ENCODE results near the gene SNX25. TPM values are rescaled to one million over a fixed set of nuclear protein-coding genes. Genes with fewer than 3 reads are reported as not detected.

Gene SNX25
- total and polyA plus RNA-seq, 12 donors = 4.4 to 12.6 (median 9.2) TPM

DNA sequence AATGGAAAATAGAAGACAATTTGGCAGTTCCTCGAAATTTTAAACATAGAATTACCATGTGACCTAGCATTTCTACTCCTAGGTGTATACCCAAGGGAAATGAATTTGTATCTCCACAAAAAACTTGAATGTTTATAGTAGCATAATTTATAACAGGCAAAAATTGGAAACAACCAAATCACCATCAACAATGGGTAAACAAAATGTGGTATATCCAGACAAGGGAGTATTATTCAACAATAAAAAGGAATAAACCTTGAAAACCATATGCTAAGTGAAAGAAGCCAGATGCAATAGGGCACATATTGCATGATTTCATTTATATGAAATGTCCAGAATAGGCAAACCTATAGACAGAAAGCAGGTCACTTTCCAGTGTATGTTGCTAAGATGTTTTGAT is 83.8 kb downstream of the SNX25 start:
- DNase-seq (no peak), ATAC-seq (no peak)
- Histone ChIP-seq H3K27ac (no peak overlapping the region), H3K4me1 (peaks cover 0 to 6% (median 0%) of the 10 kb centered on the region in 9 donors), H3K4me3 (no peak overlapping the region), H3K36me3 (peaks cover 0 to 57% (median 6%) of the 10 kb centered on the region in 9 donors), H3K27me3 (no peaks in the 10 kb centered on the region), H3K9me3 (no peaks in the 10 kb centered on the region)
- intact Hi-C loops (cut with DNase I) = no loop called here
- TF ChIP-seq, protein P1, sequence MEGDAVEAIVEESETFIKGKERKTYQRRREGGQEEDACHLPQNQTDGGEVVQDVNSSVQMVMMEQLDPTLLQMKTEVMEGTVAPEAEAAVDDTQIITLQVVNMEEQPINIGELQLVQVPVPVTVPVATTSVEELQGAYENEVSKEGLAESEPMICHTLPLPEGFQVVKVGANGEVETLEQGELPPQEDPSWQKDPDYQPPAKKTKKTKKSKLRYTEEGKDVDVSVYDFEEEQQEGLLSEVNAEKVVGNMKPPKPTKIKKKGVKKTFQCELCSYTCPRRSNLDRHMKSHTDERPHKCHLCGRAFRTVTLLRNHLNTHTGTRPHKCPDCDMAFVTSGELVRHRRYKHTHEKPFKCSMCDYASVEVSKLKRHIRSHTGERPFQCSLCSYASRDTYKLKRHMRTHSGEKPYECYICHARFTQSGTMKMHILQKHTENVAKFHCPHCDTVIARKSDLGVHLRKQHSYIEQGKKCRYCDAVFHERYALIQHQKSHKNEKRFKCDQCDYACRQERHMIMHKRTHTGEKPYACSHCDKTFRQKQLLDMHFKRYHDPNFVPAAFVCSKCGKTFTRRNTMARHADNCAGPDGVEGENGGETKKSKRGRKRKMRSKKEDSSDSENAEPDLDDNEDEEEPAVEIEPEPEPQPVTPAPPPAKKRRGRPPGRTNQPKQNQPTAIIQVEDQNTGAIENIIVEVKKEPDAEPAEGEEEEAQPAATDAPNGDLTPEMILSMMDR (IDR thresholded peaks at IDR 0.05) = no peak
- 98 to 100% methylated on average over 1 of the region's 1 CpG for WGBS, 2 donors

DNA sequence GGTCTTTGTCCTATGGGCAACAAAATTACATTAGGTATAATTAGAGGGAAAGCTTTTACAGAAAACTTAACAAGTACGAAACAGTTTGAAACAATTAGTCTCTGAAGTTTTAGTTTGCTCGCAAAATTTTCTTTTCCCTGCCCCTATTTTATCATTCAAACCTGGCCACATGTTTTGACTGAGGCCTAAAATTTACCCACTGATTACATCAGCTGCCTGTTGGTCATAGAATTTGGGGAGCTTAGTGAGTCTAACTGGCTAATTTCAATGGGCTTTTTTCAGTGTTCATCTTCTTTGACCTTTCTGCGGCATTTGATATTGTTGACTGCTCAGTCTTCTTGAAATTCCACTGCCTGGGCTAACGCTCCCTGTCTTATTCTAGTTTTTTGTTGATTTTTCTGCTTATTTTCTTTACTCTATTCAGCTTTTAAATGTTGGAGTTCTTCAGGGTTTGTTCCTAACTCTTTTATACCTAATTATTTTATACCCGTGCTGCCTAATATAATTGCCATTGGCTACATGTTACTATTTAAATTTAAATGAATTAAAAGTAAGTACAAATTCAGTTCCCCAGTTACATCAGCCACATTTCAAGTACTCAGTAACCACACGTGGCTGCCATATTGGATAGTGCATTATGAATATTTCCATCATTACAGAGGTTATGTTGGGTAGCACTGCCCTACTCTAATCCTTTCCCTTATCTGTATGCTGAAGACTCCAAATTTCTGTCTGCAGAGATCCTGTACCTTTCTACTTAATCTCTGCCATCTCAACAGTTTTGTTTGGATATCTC is 87.5 kb downstream of the SNX25 start:
- Histone ChIP-seq H3K36me3 (peaks cover 0 to 47% (median 6%) of the 10 kb centered on the region in 9 donors), H3K27me3 (no peaks in the 10 kb centered on the region), H3K4me1 (no peaks in the 10 kb centered on the region), H3K27ac (no peak overlapping the region), H3K9me3 (no peaks in the 10 kb centered on the region), H3K4me3 (no peak overlapping the region)
- WGBS, 2 donors = 95 to 96% methylated on average over 6 of the region's 6 CpGs
- ATAC-seq = no peak
- DNase-seq = no peak
- intact Hi-C loops (cut with DNase I) = no loop called here
- TF ChIP-seq, protein P1 (IDR thresholded peaks at IDR 0.05) = no peak

DNA sequence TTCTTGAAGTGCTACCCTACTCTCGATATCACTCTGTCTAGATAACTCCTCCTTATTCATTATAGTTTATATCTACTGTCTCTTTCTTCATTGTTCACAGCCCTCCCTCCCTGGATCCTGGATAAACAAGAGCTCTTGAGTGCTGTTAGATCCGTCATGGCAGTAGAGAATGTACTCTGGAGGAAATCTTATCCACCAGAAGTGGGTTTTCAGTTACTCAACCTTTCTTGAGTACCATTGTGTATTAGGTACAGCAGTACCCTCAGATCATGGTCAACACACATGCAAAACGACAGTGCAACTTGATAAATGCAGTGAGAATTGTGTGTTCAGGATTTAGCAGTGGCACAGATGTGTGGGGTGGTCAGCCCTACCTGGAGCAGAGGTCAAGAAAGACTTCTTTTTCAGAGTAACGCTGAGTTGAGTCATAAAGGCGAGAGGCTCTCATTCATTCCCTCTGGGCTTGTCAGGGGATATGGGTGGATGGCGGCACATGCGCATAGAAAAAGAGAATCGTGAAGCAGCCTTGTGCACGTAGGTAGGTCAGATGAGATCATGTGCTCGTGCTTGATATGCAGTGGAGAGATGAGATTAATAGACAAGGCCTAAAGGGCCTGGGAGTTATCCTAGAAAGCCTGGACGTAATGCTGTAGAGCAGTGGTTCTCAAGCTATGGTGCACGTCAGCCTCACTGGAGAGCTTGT is 89.5 kb downstream of the SNX25 start:
- TF ChIP-seq, protein P1 (IDR thresholded peaks at IDR 0.05) = no peak

DNA sequence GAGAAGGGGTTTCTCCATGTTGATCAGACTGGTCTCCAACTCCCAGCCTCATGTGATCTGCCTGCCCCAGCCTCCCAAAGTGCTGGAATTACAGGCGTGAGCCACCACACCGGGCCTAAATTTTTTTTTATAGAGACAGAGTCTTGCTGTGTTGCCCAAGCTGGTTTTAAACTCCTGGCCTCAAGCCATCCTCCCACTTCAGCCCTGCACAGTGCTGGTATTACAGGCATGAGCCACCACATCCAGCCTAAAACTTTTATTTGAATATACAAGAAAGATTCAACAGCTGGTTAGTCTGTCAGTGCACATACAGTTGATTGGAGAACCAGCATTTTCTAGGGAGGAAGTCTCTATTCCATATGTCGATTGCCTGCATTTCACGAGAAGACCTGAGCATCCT is 95.1 kb downstream of the SNX25 start:
- DNase-seq (no peak), ATAC-seq (peak in 2 of 8 donors; percentile 8 to 13)
- TF ChIP-seq, protein P1 (IDR thresholded peaks at IDR 0.05) = no peak

More for the DNA sequence above, 89.5 kb downstream of the SNX25 start:
- H3K27me3 ChIP-seq = no peaks in the 10 kb centered on the region
- H3K9me3 ChIP-seq = no peaks in the 10 kb centered on the region
- 80 to 85% methylated on average over 12 of the region's 12 CpGs for WGBS, 2 donors
- no peaks in the 10 kb centered on the region for H3K4me1 ChIP-seq
- DNase-seq (no peak), ATAC-seq (no peak)
- intact Hi-C loops (cut with DNase I) = no loop called here
- H3K27ac ChIP-seq = no peak overlapping the region
- H3K4me3 ChIP-seq = no peak overlapping the region
- peaks cover 0 to 28% (median 0%) of the 10 kb centered on the region in 9 donors for H3K36me3 ChIP-seq

More for the DNA sequence above, 95.1 kb downstream of the SNX25 start:
- H3K4me3 ChIP-seq = no peak overlapping the region
- 85 to 93% methylated on average over 4 of the region's 4 CpGs for WGBS, 2 donors
- H3K27me3 ChIP-seq = no peaks in the 10 kb centered on the region
- H3K9me3 ChIP-seq = no peaks in the 10 kb centered on the region
- intact Hi-C loops (cut with DNase I) = loop anchor here in 2 of 10 donors (10.0 kb wide), 1 partner anchor 90 kb away; no protein-coding TSS in a partner anchor
- peaks cover 0 to 10% (median 0%) of the 10 kb centered on the region in 9 donors for H3K36me3 ChIP-seq
- no peak overlapping the region for H3K27ac ChIP-seq
- H3K4me1 ChIP-seq = peaks cover 0 to 8% (median 0%) of the 10 kb centered on the region in 9 donors

Measured in heart right ventricle (tissue), 16 donors.